HFF-Myc (cell line): ENCODE data around the gene DENND1A.

Source experiments
- DNase-seq: peaks from one replicate; pipeline ENCODE4 v3.0.0-alpha.2; 2011; ENCODE audit warnings: low read depth; ENCODE audit errors: extremely low read depth
- H3K4me3 ChIP-seq: replicated peaks from 2 replicates; pipeline ENCODE4 v1.5.1; 2011; ENCODE audit warnings: low read depth, mild to moderate bottlenecking, control low read depth, low read length
- CTCF ChIP-seq: IDR thresholded peaks from 2 replicates; pipeline ENCODE4 v1.5.1; 2012; ENCODE audit warnings: mild to moderate bottlenecking, low read depth, low read length, control low read depth; ENCODE audit errors: missing control alignments

The DENND1A gene

GRCh38 chr9:123468541-123468940 lies 461.4 kb downstream of the DENND1A start:
- TF ChIP-seq CTCF, result no peak
- H3K4me3 ChIP-seq, result no peak overlapping the region
- DNase-seq, result no peak

DNA sequence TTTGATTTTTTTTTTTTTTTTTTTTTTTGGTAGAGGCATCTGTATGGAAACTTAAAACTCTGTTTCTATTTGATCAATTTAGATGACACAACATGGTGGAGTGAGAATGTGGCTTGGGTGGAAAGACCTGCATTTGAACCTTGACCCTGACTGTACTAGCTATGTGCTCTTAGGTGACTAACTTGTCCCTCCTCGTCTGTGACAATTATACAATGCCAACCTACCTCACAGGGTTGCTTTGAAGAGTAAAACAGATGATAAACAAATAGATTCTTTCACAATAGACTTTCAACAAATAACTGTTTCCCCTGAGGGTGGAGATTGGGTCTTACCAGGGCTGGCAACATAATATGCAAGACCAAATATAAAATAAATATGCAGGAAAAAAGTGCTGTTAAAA lies 464.6 kb downstream of the DENND1A start:
- no peak for DNase-seq
- TF ChIP-seq CTCF, result no peak
- no peak overlapping the region for H3K4me3 ChIP-seq

DNA sequence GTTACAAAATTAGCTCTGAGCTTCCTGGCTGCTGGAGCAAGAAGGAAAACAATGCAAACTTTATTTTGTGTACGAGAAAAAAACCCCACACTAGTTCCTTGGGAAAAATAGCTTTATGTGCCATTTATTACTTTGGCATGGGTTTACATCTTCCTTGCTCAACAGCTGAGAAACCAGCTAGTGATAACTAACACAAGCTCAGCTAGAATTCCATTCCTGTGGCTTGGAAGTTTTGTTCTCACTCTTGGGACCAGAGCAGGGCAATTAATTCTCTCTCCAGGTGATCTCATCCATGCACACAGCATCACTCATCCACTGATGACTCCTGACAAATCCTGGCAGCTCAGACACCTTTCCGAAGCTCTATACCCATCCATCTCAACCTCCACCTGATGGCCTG lies 469.8 kb downstream of the DENND1A start:
- DNase-seq, result no peak

GRCh38 chr9:123457583-123457982 lies 472.3 kb downstream of the DENND1A start:
- DNase-seq, result no peak
- no peak overlapping the region for H3K4me3 ChIP-seq
- no peak for TF ChIP-seq CTCF

More for the DNA sequence above, 469.8 kb downstream of the DENND1A start:
- no peak overlapping the region for H3K4me3 ChIP-seq
- no peak for TF ChIP-seq CTCF

DNA sequence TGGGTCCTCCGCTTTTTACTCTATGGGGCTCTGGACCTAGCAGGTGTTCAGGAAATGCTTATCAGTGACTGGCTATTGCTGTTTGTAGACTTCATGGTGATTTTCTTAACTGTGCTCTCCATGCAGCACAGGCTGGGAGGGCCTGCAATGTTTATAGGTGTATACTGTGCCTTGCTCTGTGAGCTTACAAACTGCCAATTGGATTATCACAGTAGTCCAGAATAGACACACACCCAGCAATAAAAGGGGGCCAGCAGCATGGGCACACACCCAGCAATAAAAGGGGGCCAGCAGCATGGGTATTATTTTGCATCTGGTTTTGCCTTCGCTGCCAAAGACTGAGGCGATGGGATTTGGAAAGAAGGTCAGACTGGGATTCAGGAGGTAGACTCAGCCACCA lies 473.9 kb downstream of the DENND1A start:
- no peak overlapping the region for H3K4me3 ChIP-seq
- no peak for TF ChIP-seq CTCF
- no peak for DNase-seq

DNA sequence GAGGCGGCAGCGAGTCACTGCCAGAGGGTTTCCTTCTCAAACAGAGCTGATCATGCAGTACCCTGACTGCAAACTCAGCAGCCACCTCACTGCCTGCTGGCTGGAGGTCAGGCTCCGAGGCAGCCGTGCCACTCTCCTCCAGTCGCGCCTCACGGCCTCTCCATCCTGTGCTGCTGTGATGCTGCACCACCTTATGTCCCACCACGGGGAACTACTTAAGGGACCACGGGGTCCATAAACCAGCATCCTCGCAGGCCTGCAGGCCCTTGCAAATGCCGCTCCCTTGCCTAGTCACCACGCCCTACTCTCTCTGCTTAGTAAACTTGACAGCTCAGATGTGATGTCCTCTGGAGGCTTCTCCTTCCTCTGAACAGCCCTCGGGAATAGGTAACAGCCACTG lies 474.7 kb downstream of the DENND1A start:
- H3K4me3 ChIP-seq, result no peak overlapping the region
- DNase-seq, result no peak
- no peak for TF ChIP-seq CTCF

DNA sequence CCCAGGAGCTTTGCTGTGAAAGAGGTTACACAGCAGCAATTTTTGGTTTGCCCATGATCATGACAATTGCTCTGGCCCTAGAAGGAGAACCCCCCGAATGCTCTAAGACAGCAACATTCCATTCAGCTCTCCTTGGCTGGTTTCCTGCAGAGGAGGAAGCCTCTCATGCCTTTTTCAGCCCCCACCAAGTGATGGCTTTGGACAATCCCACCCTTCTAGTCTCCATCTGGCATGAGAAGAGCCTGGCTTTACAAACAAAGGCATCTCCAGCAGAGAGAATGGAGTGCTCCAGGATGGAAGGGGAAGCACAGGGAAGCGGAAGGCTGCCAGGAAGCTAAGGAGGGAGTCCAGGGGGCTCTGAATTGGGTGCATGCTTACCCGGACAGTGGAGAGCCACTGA lies 475.6 kb downstream of the DENND1A start:
- no peak overlapping the region for H3K4me3 ChIP-seq
- no peak for TF ChIP-seq CTCF
- no peak for DNase-seq
